Measurements from ENCODE around the gene AKAP17A. TPM values are rescaled to one million over a fixed set of nuclear protein-coding genes. Genes with fewer than 3 reads are reported as not detected.

The AKAP17A gene
- polyA plus RNA-seq, 1 experiment = 18.2 TPM

DNA sequence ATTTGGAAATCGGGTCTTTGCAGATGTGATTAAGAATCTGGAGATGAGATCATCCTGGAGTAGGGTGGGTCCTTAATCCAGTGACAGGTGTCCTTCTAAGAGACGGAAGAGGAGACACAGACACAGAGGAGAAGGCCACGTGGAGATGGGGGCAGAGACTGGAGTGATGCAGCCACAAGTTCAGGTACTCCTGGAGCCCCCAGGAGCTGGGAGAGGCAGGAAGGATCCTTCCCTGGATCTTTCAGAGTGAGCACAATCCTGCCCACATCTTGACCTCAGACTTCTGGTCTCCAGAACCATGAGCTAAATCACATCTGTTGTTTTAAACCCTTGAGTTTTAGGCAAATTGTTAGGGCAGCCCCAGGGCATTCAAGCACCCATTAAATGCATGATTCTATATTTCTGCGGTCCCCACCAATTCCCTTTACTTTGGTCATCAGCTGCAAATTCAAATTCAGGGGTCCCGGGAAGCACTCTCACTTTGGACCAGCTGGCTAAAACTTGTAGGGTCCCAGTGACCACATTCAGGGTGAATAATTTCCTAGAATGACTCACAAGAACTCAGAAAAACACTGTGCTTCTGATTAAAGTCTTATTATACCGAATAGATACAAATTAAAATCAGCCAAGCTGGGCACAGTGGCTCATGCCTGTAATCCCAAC is 12.8 kb upstream of the AKAP17A start:
- no peaks in the 10 kb centered on the region for H3K27me3 ChIP-seq (ENCODE audit: control insufficient read depth, insufficient read depth, low read length)
- H3K4me3 ChIP-seq (ENCODE audit: low read depth, low read length) = no peak overlapping the region
- ChIA-PET POLR2A (no interaction called here), CTCF (no interaction called here)
- DNase-seq (ENCODE audit: low read depth) = no peak
- no peaks in the 10 kb centered on the region for H3K36me3 ChIP-seq (ENCODE audit: control insufficient read depth, insufficient read depth, low read length)
- no peak for TF ChIP-seq CTCF (IDR thresholded peaks at IDR 0.05; ENCODE audit: insufficient read depth, low read depth, low read length)

GRCh38 chrX:1581132-1581531 is 10.3 kb upstream of the AKAP17A start:
- TF ChIP-seq CTCF (IDR thresholded peaks at IDR 0.05; ENCODE audit: insufficient read depth, low read depth, low read length) = peak; percentile 82
- no peaks in the 10 kb centered on the region for H3K36me3 ChIP-seq (ENCODE audit: control insufficient read depth, insufficient read depth, low read length)
- ChIA-PET POLR2A (no interaction called here), CTCF (no interaction called here)
- H3K4me3 ChIP-seq (ENCODE audit: low read depth, low read length) = no peak overlapping the region
- H3K27me3 ChIP-seq (ENCODE audit: control insufficient read depth, insufficient read depth, low read length) = no peaks in the 10 kb centered on the region
- no peak for DNase-seq (ENCODE audit: low read depth)

- no peak for DNase-seq (ENCODE audit: low read depth)
- ChIA-PET CTCF (no interaction called here), POLR2A (no interaction called here)
- no peaks in the 10 kb centered on the region for H3K27me3 ChIP-seq (ENCODE audit: control insufficient read depth, insufficient read depth, low read length)
- H3K4me3 ChIP-seq (ENCODE audit: low read depth, low read length) = no peak overlapping the region
- TF ChIP-seq CTCF (IDR thresholded peaks at IDR 0.05; ENCODE audit: insufficient read depth, low read depth, low read length) = no peak
- no peaks in the 10 kb centered on the region for H3K36me3 ChIP-seq (ENCODE audit: control insufficient read depth, insufficient read depth, low read length)
These were observed 8.5 kb upstream of the AKAP17A start for GRCh38 chrX:1582686-1583437.

DNA sequence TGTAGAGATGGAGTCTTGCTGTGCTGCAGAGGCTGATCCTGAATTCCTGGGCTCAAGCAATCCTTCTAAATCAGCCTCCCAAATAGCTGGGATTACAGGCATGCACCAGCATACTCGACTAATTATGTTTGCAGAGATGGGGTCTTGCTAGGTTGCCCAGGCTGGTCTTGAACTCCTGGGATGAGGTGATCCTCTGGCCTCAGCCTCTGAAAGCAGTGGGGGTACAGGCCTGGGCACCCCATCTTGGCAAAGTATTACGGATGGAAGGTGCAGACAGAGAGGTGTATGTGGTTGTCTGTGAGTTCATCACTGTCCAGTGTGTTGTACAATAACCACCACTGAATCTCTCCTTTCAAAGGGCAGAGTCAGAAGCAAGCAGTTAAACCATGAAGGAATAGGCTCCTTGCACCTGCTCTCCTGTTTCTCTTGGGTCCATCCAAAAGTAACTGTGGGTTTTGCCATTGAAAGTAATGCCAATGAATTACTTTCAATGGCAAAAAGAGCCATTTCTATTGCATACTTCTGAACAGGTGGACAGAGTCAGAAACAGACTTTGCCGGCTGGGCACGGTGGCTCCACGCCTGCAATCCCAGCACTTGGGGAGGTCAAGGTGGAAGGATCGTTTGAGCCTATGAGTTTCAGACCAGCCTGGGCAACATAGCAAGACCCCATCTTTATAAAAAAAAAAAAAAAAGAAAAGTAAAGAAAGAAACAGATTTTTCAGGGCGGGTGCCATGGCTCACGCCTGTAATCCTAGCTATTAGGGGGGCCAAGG is 7.0 kb upstream of the AKAP17A start:
- TF ChIP-seq CTCF (IDR thresholded peaks at IDR 0.05; ENCODE audit: insufficient read depth, low read depth, low read length) = no peak
- ChIA-PET POLR2A (no interaction called here), CTCF (no interaction called here)
- H3K36me3 ChIP-seq (ENCODE audit: control insufficient read depth, insufficient read depth, low read length) = no peaks in the 10 kb centered on the region
- no peak overlapping the region for H3K4me3 ChIP-seq (ENCODE audit: low read depth, low read length)
- no peaks in the 10 kb centered on the region for H3K27me3 ChIP-seq (ENCODE audit: control insufficient read depth, insufficient read depth, low read length)
- no peak for DNase-seq (ENCODE audit: low read depth)

- no peaks in the 10 kb centered on the region for H3K27me3 ChIP-seq (ENCODE audit: control insufficient read depth, insufficient read depth, low read length)
- TF ChIP-seq CTCF (IDR thresholded peaks at IDR 0.05; ENCODE audit: insufficient read depth, low read depth, low read length) = no peak
- H3K36me3 ChIP-seq (ENCODE audit: control insufficient read depth, insufficient read depth, low read length) = no peaks in the 10 kb centered on the region
- DNase-seq (ENCODE audit: low read depth) = no peak
- no peak overlapping the region for H3K4me3 ChIP-seq (ENCODE audit: low read depth, low read length)
- POLR2A ChIA-PET = no interaction called here
- CTCF ChIA-PET = no interaction called here
These were observed 4.2 kb upstream of the AKAP17A start for GRCh38 chrX:1587161-1587560.

Data from BJ (cell line).